Measurements from ENCODE around the gene TMEM176B.

The TMEM176B gene

GRCh38 chr7:150801242-150801945 is 1.2 kb upstream of the TMEM176B start:
- Histone ChIP-seq H3K4me3 (no peak overlapping the region), H3K9me3 (ENCODE audit: low read depth, low read length) (no peaks in the 10 kb centered on the region), H3K27ac (no peak overlapping the region), H3K9ac (ENCODE audit: insufficient read length) (no peak overlapping the region), H3K36me3 (ENCODE audit: insufficient read depth, low read length) (no peaks in the 10 kb centered on the region)
- no peak for DNase-seq (ENCODE audit: low read depth, low spot score)
- TF ChIP-seq FOXP2 (optimal IDR thresholded peaks at IDR 0.05; ENCODE audit: control extremely low read depth, extremely low read length, insufficient read depth): no peak
- no peak for TF ChIP-seq EZH2 (IDR thresholded peaks at IDR 0.05)
- TF ChIP-seq POLR2AphosphoS5 (IDR thresholded peaks at IDR 0.05; ENCODE audit: borderline replicate concordance, low read depth, low read length): no peak

DNA sequence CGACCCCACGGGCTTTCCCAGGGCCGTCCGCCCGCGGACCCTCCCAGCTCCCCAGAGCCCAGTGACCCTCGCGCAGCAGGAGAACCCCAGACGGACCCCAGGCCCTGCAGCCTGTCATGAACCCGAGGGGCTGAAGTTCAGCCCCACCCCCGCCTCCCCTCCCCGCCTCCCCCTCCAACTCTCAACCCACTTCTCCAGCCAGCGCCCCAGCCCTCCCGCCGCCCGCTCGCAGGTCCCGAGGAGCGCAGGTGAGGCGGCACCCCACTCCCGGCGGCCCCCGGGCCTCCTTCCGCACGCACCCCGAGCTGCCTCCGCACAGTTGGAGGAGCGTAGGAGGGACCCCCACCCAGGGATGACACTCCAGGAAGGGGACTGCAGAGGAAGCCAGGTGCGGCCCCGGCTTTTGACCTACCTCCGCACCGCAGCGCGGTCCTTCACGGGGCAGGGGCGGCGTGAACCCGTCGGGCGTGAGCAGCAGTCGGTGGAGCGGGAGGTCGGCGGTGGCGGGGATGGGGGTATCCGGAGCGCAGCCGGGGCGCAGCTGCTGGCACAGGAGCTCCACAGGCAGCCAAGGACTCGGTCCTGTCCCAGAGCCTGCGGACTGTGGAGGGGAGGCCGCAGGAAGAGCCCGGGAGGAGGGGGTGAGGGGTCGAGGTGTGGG is 547 bp upstream of the TMEM176B start, which contains the start of gene TMEM176A:
Gene TMEM176A (plus strand): TSS at position 189 of the 661 bp plus-strand sequence. CDS start 782 bp downstream, outside the sequence.
- TF ChIP-seq POLR2AphosphoS5 (IDR thresholded peaks at IDR 0.05; ENCODE audit: borderline replicate concordance, low read depth, low read length): no peak
- TF ChIP-seq FOXP2 (optimal IDR thresholded peaks at IDR 0.05; ENCODE audit: control extremely low read depth, extremely low read length, insufficient read depth): no peak
- H3K36me3 ChIP-seq (ENCODE audit: insufficient read depth, low read length): no peaks in the 10 kb centered on the region
- DNase-seq (ENCODE audit: low read depth, low spot score): no peak
- no peak within 1 kb of the TSS for H3K9ac ChIP-seq (ENCODE audit: insufficient read length)
- no peaks in the 10 kb centered on the region for H3K9me3 ChIP-seq (ENCODE audit: low read depth, low read length)
- no peak within 1 kb of the TSS for H3K4me3 ChIP-seq
- H3K27ac ChIP-seq: no peak within 1 kb of the TSS

GRCh38 chr7:150799156-150799555 is 1.0 kb downstream of the TMEM176B start:
- Histone ChIP-seq H3K36me3 (ENCODE audit: insufficient read depth, low read length) (no peaks in the 10 kb centered on the region), H3K9me3 (ENCODE audit: low read depth, low read length) (no peaks in the 10 kb centered on the region), H3K4me3 (no peak overlapping the region), H3K9ac (ENCODE audit: insufficient read length) (no peak overlapping the region), H3K27ac (no peak overlapping the region)
- DNase-seq (ENCODE audit: low read depth, low spot score): no peak
- TF ChIP-seq EZH2 (IDR thresholded peaks at IDR 0.05): no peak
- no peak for TF ChIP-seq FOXP2 (optimal IDR thresholded peaks at IDR 0.05; ENCODE audit: control extremely low read depth, extremely low read length, insufficient read depth)
- no peak for TF ChIP-seq POLR2AphosphoS5 (IDR thresholded peaks at IDR 0.05; ENCODE audit: borderline replicate concordance, low read depth, low read length)

GRCh38 chr7:150797661-150798060 is 2.5 kb downstream of the TMEM176B start:
- no peak overlapping the region for H3K4me3 ChIP-seq
- no peak overlapping the region for H3K9ac ChIP-seq (ENCODE audit: insufficient read length)
- no peak overlapping the region for H3K27ac ChIP-seq
- DNase-seq (ENCODE audit: low read depth, low spot score): no peak
- H3K36me3 ChIP-seq (ENCODE audit: insufficient read depth, low read length): no peaks in the 10 kb centered on the region
- TF ChIP-seq POLR2AphosphoS5 (IDR thresholded peaks at IDR 0.05; ENCODE audit: borderline replicate concordance, low read depth, low read length) (no peak), EZH2 (IDR thresholded peaks at IDR 0.05) (no peak), FOXP2 (optimal IDR thresholded peaks at IDR 0.05; ENCODE audit: control extremely low read depth, extremely low read length, insufficient read depth) (no peak)
- no peaks in the 10 kb centered on the region for H3K9me3 ChIP-seq (ENCODE audit: low read depth, low read length)

DNA sequence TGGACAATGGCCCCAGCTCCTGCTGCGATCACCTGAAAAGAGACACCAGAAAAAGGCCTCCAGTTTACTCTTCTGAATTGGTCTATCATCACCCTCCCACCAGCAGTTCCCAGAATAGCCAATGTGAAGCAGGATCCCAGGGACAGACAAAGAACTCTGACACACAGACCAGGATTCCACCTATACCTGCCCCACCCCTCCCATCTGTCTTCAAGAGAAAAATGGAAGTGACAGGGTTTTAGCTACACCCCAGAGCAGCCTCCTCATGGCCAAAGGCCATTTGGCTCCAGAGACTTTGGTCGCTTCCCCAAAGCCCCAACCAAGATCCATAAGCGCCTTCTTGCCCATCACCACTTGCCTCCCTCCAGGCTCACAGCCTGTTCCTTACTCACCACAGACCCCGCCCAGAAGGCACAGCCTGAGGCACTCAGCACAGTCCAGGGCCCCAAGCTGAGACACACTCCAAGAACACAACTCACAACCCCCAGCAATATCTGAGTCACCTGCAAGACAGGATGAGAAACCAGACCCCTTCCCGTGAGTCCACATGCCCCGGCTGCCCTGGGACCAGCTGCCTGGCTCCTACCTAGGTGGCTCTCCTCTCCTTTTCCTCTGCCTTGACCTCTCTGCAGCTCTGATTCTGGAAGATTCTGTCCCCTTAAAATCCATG is 6.5 kb downstream of the TMEM176B start:
- no peak for DNase-seq (ENCODE audit: low read depth, low spot score)
- Histone ChIP-seq H3K27ac (no peak overlapping the region), H3K9me3 (ENCODE audit: low read depth, low read length) (no peaks in the 10 kb centered on the region), H3K36me3 (ENCODE audit: insufficient read depth, low read length) (no peaks in the 10 kb centered on the region), H3K4me3 (no peak overlapping the region), H3K9ac (ENCODE audit: insufficient read length) (no peak overlapping the region)
- TF ChIP-seq EZH2 (IDR thresholded peaks at IDR 0.05): no peak
- TF ChIP-seq POLR2AphosphoS5 (IDR thresholded peaks at IDR 0.05; ENCODE audit: borderline replicate concordance, low read depth, low read length): no peak
- no peak for TF ChIP-seq FOXP2 (optimal IDR thresholded peaks at IDR 0.05; ENCODE audit: control extremely low read depth, extremely low read length, insufficient read depth)

- Histone ChIP-seq H3K9me3 (ENCODE audit: low read depth, low read length) (no peaks in the 10 kb centered on the region), H3K4me3 (no peak overlapping the region), H3K9ac (ENCODE audit: insufficient read length) (no peak overlapping the region), H3K36me3 (ENCODE audit: insufficient read depth, low read length) (no peaks in the 10 kb centered on the region), H3K27ac (no peak overlapping the region)
- TF ChIP-seq EZH2 (IDR thresholded peaks at IDR 0.05): no peak
- TF ChIP-seq FOXP2 (optimal IDR thresholded peaks at IDR 0.05; ENCODE audit: control extremely low read depth, extremely low read length, insufficient read depth): no peak
- TF ChIP-seq POLR2AphosphoS5 (IDR thresholded peaks at IDR 0.05; ENCODE audit: borderline replicate concordance, low read depth, low read length): no peak
- DNase-seq (ENCODE audit: low read depth, low spot score): no peak
Measured at GRCh38 chr7:150791746-150792452, 8.3 kb downstream of the TMEM176B start.

DNA sequence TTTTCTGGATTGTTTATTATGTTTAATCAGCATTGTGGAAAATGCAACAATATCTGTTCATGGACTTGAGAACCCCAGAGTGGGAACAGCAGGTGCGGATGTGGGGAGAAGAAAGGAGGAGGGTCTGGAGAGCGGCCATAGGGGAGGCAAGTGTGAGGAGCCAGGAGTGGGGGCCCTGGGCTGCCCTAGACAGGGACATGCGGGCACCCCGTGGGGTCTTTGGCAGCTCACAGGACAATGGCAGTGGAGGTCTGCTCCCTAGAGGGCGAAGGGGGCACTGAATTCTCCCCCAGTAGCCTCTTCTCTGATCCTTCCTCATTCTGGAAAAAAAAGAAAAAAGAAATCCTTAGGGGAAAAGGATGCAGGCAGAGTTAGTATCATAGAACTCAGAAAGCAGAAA is 8.9 kb downstream of the TMEM176B start:
- H3K9me3 ChIP-seq (ENCODE audit: low read depth, low read length): no peaks in the 10 kb centered on the region
- no peaks in the 10 kb centered on the region for H3K36me3 ChIP-seq (ENCODE audit: insufficient read depth, low read length)
- DNase-seq (ENCODE audit: low read depth, low spot score): no peak
- no peak overlapping the region for H3K27ac ChIP-seq
- H3K4me3 ChIP-seq: no peak overlapping the region
- no peak overlapping the region for H3K9ac ChIP-seq (ENCODE audit: insufficient read length)
- TF ChIP-seq FOXP2 (optimal IDR thresholded peaks at IDR 0.05; ENCODE audit: control extremely low read depth, extremely low read length, insufficient read depth) (no peak), EZH2 (IDR thresholded peaks at IDR 0.05) (no peak), POLR2AphosphoS5 (IDR thresholded peaks at IDR 0.05; ENCODE audit: borderline replicate concordance, low read depth, low read length) (no peak)
